Measurements from ENCODE around the gene ARSH. TPM values are rescaled to one million over a fixed set of nuclear protein-coding genes. Genes with fewer than 3 reads are reported as not detected.

The ARSH gene
- total and polyA plus RNA-seq, 4 donors = not detected

- no peak for TF ChIP-seq CTCF (IDR thresholded peaks at IDR 0.05; ENCODE audit: low read depth, low read length, missing input control)
- TF ChIP-seq HNF4G (IDR thresholded peaks at IDR 0.05) = no peak
- no peak for TF ChIP-seq ATF3 (IDR thresholded peaks at IDR 0.05)
Observed at GRCh38 chrX:2967584-2967983, 38.8 kb upstream of the ARSH start (continued).

GRCh38 chrX:2967998-2968909 lies 38.1 kb upstream of the ARSH start:
- 74% methylated on average over 27 of the region's 27 CpGs for WGBS
- no peak overlapping the region for H3K9ac ChIP-seq (ENCODE audit: low read depth in 1 of 2, low read length in 2 of 2)
- no peak for DNase-seq (ENCODE audit: low spot score)

DNA sequence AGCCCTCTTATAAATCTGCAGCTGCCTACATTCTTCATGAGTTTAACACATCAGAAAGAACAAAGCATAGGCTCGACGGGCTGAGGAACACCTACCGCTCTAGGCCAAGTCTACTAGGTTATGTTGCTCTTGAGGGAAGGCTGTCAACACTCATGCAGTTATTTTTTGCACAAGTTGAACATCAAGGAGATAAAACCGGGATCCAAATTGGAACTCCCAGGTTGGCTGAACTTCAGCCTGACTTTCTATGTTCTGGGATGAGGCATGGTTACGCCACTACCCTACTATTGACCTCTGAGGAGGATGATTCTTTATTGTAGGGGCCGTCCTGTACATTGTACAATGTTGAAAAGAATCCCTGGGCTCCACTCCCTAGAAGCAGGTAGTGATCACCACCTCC lies 37.3 kb upstream of the ARSH start:
- no peaks in the 10 kb centered on the region for H3K27me3 ChIP-seq (ENCODE audit: control insufficient read depth in 4 of 4, insufficient read depth in 4 of 4, low read length in 3 of 4)

More at GRCh38 chrX:2967998-2968909, 38.1 kb upstream of the ARSH start:
- H3K27ac ChIP-seq (ENCODE audit: low read depth in 1 of 2, low read length in 2 of 2) = no peak overlapping the region
- no peaks in the 10 kb centered on the region for H3K27me3 ChIP-seq (ENCODE audit: control insufficient read depth in 4 of 4, insufficient read depth in 4 of 4, low read length in 3 of 4)
- H3K4me1 ChIP-seq (ENCODE audit: control insufficient read depth in 4 of 4, insufficient read depth in 4 of 4, low read length in 3 of 4) = peaks cover 0 to 12% (median 8%) of the 10 kb centered on the region in 4 donors
- no peaks in the 10 kb centered on the region for H3K9me3 ChIP-seq (ENCODE audit: control insufficient read depth in 4 of 4, low read length in 3 of 4)
- H3K4me3 ChIP-seq (ENCODE audit: low read depth in 1 of 3, low read length in 3 of 3) = no peak overlapping the region
- H3K36me3 ChIP-seq (ENCODE audit: control insufficient read depth in 4 of 4, insufficient read depth in 3 of 4, low read depth in 1 of 4, low read length in 3 of 4) = no peaks in the 10 kb centered on the region
- TF ChIP-seq FOXA2 (IDR thresholded peaks at IDR 0.05) = no peak
- TF ChIP-seq HNF4A (conservative IDR thresholded peaks at IDR 0.05) = no peak
- TF ChIP-seq FOXA1 (IDR thresholded peaks at IDR 0.05) = no peak
- TF ChIP-seq, protein P1, sequence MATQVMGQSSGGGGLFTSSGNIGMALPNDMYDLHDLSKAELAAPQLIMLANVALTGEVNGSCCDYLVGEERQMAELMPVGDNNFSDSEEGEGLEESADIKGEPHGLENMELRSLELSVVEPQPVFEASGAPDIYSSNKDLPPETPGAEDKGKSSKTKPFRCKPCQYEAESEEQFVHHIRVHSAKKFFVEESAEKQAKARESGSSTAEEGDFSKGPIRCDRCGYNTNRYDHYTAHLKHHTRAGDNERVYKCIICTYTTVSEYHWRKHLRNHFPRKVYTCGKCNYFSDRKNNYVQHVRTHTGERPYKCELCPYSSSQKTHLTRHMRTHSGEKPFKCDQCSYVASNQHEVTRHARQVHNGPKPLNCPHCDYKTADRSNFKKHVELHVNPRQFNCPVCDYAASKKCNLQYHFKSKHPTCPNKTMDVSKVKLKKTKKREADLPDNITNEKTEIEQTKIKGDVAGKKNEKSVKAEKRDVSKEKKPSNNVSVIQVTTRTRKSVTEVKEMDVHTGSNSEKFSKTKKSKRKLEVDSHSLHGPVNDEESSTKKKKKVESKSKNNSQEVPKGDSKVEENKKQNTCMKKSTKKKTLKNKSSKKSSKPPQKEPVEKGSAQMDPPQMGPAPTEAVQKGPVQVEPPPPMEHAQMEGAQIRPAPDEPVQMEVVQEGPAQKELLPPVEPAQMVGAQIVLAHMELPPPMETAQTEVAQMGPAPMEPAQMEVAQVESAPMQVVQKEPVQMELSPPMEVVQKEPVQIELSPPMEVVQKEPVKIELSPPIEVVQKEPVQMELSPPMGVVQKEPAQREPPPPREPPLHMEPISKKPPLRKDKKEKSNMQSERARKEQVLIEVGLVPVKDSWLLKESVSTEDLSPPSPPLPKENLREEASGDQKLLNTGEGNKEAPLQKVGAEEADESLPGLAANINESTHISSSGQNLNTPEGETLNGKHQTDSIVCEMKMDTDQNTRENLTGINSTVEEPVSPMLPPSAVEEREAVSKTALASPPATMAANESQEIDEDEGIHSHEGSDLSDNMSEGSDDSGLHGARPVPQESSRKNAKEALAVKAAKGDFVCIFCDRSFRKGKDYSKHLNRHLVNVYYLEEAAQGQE (IDR thresholded peaks at IDR 0.05) = no peak
- TF ChIP-seq TAF1 (conservative IDR thresholded peaks at IDR 0.05) = no peak

More for the DNA sequence above, 37.3 kb upstream of the ARSH start:
- TF ChIP-seq MAX (IDR thresholded peaks at IDR 0.05) = no peak
- H3K9me3 ChIP-seq (ENCODE audit: control insufficient read depth in 4 of 4, low read length in 3 of 4) = no peaks in the 10 kb centered on the region
- WGBS = 78% methylated on average over 6 of the region's 6 CpGs
- DNase-seq (ENCODE audit: low spot score) = no peak
- H3K9ac ChIP-seq (ENCODE audit: low read depth in 1 of 2, low read length in 2 of 2) = no peak overlapping the region
- H3K36me3 ChIP-seq (ENCODE audit: control insufficient read depth in 4 of 4, insufficient read depth in 3 of 4, low read depth in 1 of 4, low read length in 3 of 4) = no peaks in the 10 kb centered on the region
- H3K27ac ChIP-seq (ENCODE audit: low read depth in 1 of 2, low read length in 2 of 2) = no peak overlapping the region
- no peak overlapping the region for H3K4me3 ChIP-seq (ENCODE audit: low read depth in 1 of 3, low read length in 3 of 3)
- H3K4me1 ChIP-seq (ENCODE audit: control insufficient read depth in 4 of 4, insufficient read depth in 4 of 4, low read length in 3 of 4) = peaks cover 0 to 9% (median 7%) of the 10 kb centered on the region in 4 donors

Measured in liver (tissue), 9 donors.